ENCODE results near the gene TMEM200A.
A peak's percentile ranks its signal among the peaks of the same experiment; 100 is the strongest.

Gene TMEM200A

DNA sequence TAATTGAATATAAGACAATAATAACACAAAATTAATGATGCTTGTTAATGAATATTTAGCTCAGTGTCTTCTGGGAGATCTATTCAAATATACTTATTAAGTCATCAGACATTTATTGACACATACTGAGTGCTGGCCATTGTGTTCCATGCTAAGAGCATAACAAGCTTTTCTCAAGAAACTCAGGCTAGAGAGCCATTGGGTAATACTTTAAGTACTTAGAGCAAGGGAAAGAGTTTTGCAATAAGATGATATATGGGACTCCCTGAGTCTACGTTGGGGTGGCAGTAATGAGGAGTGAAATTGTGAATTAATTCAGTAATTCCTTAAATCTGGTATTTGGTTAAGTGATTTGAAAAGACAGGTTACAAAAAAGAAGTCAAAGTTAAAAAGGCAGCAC is 11.1 kb downstream of the TMEM200A start:
- Histone ChIP-seq H3K27ac (no peak overlapping the region), H3K4me3 (no peak overlapping the region)

DNA sequence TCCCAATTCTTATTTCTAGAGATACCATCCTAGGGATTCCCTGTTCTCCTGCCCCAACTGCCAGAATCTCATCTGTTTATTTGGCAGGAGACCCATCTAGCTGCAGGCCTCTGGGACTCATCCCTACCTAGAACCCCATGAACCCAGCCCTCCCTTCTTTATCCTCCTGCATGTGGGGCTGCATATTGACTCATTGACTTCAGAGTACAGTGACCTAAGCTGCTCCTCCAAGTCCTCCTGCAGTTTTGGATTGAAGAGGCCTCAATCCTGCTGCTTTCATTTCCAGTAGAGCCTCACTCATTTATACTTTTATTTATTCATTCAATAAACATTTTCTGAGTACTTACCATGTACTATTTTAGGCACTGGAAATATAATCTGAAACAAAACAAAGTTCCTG is 11.6 kb downstream of the TMEM200A start:
- Histone ChIP-seq H3K27ac (no peak overlapping the region), H3K4me3 (no peak overlapping the region)

- Histone ChIP-seq H3K4me3 (no peak overlapping the region), H3K27ac (no peak overlapping the region)
Observed at GRCh38 chr6:130377915-130378314, 12.1 kb downstream of the TMEM200A start.

GRCh38 chr6:130379223-130379622 is 13.4 kb downstream of the TMEM200A start:
- no peak overlapping the region for H3K27ac ChIP-seq
- H3K4me3 ChIP-seq: no peak overlapping the region

DNA sequence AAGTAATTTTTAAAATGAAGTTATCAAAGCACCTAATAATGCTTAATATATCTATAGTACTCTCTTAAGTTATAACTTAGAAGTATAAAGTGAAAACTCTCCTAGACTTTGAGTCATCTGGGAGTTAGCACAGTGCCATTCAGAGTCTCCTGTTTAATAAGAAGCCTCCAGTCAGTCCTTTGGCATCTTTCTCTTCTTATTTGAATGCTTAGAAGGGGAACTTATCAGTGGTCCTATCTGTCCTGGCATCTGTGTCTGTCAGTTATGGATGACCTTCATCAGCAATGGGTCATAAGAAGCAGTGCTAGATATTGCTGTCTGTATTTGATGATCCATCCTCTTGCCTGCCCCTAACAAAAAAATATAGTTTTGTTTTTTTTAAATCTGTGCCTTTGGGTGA is 15.2 kb downstream of the TMEM200A start:
- no peak overlapping the region for H3K4me3 ChIP-seq
- H3K27ac ChIP-seq: peak overlapping the region in 2 of 21 experiments; percentile 24 to 52

DNA sequence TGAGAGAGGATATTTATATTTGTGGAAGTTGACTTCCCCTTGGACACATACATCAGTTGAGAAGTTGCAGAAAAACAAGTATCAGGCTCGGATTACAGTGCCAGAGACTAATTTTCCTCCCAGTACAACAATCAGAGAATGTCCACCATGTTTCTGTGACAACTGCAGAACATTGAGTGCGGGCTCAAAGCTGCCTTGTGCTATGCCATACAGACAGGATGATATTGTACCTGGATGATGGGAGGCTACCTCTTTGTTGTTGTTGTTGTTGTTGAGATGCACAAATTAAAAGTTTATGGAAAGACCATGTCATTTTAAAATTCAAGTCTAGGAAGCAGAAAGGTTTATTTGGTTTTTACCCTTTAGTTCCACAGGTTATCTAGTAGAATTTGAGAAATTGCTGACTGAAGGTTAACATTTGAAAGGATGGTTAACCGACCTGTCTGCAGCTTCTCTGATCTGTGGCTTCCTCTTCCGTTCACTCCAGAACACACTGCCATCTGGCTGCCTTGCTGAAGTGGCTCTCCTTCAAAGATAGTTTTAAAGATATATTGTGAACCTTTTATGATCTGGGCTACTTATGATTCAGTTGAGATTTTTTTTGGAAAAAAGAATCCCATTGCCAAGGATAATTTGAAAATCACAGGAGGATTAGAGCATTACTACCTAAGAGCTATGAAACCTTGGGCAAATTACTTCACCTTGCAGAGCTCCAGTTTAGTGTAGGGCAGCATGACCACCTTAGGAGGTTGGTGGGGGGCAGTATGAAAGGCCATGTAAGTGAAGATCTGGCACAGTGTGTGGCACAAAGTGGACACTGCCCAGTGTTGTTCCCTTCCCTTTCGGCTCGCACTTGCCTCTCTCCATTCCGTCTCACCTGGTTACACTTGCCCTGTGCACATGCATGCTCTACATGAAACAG is 15.9 kb downstream of the TMEM200A start:
- Histone ChIP-seq H3K4me3 (no peak overlapping the region), H3K27ac (peak overlapping the region in 3 of 21 experiments; percentile 24 to 52 (median 42))

GRCh38 chr6:130382872-130383490 is 17.2 kb downstream of the TMEM200A start:
- H3K4me3 ChIP-seq: no peak overlapping the region

DNA sequence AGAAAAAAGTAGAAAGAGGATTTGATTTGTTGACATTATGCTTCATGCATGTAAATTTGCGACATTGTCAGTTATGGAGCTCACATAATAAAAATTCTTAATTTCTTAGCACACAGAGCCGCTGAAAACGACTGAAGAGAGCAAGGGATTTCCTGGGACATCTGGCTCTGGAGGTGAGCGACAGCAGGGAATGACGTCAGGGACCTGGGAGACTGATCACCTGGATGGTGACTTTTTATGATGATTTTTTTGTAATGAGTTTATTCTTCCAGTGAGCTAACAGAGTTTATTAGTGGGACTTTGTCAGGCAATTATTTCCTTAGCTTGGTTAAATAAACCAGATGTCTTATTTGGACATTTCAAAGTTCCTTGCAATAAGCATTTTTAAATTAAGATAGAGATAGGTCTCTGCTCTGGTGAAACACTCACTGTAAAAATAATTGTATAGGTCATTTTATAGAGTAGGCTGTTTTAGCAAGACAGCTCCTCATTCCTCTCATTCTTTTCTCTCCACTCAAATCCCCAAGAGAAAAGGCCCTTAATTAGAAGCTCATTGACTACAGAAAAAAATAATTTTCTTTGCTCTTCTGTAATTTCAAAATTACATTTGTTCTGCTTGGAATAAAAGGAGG is 19.4 kb downstream of the TMEM200A start:
- H3K4me3 ChIP-seq: no peak overlapping the region
- no peak overlapping the region for H3K27ac ChIP-seq

More at GRCh38 chr6:130382872-130383490, 17.2 kb downstream of the TMEM200A start:
- no peak overlapping the region for H3K27ac ChIP-seq

- no peak overlapping the region for H3K27ac ChIP-seq
- H3K4me3 ChIP-seq: no peak overlapping the region
Observed at GRCh38 chr6:130389142-130389541, 23.3 kb downstream of the TMEM200A start.

GRCh38 chr6:130390890-130391289 is 25.1 kb downstream of the TMEM200A start:
- H3K4me3 ChIP-seq: no peak overlapping the region
- no peak overlapping the region for H3K27ac ChIP-seq

DNA sequence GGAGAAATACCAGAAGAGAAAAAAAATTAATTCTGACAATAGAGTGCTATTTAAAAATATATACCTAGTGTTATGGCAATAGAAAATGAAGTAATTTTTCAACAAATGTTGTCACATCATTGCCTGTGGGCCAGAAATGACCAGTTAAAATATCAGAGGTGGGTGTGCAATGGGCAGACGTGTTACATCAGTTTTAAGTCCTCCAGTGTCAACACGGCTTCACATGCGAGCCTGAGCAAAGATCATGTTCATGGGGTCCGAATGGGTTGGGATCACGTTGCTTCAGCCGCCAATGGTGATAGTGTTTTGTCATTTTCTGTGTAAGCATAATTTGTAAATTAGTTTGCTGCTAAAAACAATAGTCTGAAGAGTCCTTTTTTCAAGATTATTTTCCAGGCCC is 27.5 kb downstream of the TMEM200A start:
- Histone ChIP-seq H3K4me3 (no peak overlapping the region), H3K27ac (no peak overlapping the region)

- Histone ChIP-seq H3K27ac (no peak overlapping the region), H3K4me3 (no peak overlapping the region)
Observed at GRCh38 chr6:130394246-130394645, 28.4 kb downstream of the TMEM200A start.

- Histone ChIP-seq H3K27ac (peak overlapping the region in 1 of 21 experiments; percentile 9), H3K4me3 (no peak overlapping the region)
Observed at GRCh38 chr6:130395164-130395563, 29.3 kb downstream of the TMEM200A start.

DNA sequence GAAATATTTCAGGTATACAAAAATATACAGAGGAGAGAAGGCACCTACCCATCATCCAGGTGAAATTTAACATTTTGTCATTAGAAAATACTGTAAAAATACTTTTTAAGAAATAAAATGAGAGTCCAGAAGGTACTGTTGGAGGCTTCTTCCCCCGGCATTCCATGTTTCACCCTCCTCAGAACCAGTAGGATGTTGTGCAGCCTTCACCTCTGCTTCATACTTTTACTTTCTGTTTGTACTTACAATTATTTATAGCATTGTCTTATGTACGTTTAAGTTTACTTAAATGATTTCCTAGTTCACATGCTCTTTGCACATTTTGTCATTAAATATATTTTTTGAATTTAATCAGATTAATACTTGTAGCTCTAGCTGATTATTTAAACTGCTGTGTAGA is 30.9 kb downstream of the TMEM200A start:
- Histone ChIP-seq H3K4me3 (no peak overlapping the region), H3K27ac (peak overlapping the region in 2 of 21 experiments; percentile 5 to 59)

DNA sequence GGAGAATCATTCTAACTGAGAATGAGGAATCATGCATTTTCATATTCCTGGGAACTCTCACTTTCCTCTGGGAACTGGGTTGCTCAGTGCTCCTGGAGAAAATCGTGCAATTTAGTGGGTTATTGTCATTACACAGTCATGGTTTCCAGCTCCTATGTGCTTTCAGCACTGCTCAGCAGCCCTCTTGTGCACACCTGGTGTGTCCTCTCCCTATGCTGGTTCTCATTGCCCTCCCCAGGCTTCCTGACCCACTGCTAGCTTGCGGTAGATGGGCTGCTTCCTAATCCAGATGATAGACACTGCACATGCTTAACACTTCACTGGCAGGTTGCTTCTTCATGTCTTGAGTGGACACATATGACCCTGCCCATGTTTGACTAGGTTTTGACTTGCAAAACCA is 39.7 kb downstream of the TMEM200A start:
- Histone ChIP-seq H3K4me3 (no peak overlapping the region), H3K27ac (no peak overlapping the region)

- H3K4me3 ChIP-seq: no peak overlapping the region
- no peak overlapping the region for H3K27ac ChIP-seq
Observed at GRCh38 chr6:130407032-130407431, 41.2 kb downstream of the TMEM200A start.

DNA sequence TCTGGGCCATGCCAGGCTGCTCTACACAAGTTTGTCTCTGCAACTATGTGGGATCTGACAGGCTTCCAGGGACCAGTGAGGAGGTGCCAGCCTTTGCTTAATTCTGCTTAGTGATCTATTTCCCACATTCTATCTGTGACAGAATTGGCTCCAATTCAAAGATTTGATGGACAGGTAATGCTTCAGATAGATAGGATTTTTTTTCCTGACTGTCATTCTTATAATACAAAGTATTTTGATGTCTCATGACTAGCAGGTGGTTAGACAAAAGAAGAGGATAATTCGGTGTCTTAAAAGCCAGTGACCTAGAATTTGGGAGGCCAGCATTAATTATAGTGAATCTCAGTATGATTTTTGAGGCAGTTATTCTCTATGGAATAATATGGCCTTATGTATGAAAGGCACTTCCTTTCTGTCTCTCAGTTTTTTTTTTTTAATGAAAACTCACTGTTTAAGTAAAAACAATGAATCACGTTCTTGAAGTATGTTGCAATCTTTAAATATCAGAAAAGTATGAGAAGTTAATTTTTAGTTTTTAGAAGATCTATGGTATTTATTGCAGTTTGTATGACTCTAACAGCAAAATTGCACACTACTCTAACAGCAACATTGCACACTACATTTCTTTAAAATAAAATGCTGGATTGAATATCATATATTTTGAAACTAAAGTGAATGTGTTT is 43.7 kb downstream of the TMEM200A start:
- no peak overlapping the region for H3K4me3 ChIP-seq
- H3K27ac ChIP-seq: no peak overlapping the region

DNA sequence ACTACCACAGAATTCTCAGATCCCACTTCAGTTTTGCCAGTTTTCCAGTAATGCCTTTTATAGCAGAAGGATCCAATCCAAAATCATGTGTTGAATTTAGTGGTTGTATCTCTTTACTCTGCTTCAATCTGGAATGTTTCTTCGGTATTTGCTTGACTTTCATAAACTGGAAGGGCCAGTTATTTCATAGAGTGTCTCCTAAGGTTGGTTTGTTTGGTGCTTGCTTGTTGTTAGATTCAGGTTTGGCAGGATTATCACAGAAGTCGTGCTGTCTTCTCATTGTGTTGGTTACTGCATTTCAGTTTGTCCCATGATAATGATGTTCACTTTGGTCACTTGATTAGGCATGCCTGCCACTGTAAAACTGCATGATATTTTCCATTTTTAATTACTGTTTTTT is 45.7 kb downstream of the TMEM200A start:
- no peak overlapping the region for H3K27ac ChIP-seq

DNA sequence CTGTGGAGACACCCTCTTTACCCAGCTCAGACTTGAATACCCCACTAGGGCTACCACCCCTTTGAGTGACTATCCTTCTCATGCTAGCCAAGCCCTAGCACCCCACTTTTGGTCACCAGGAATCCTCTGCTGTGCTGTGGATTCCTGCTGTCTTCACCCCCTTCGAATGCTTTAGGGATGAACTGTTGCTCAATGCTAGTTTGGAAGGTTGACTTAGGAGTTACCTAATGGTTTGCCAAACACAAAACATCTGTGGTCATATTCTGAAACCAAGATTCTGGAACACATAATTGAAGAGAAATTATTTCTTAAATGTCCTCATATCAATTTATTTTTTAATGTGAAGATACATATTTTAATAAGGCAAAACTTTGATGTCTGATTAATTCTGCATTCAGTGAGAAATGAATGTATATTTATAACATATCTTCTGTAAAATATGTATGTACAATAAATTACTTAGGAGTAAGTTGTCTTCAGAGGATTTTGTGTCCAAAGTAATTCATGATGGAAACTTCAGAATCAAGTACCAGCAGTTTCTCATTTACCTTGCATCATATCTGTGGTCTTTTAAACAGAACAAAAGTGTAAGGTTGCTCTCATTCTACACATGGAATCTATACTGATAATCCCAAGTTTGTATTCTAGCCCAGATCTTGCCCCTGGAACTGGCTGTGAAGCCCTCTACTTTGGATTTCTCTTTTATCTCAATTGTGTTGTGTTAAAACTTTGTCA is 46.9 kb downstream of the TMEM200A start:
- Histone ChIP-seq H3K27ac (peak overlapping the region in 1 of 21 experiments; percentile 21), H3K4me3 (no peak overlapping the region)

More for the DNA sequence above, 45.7 kb downstream of the TMEM200A start:
- no peak overlapping the region for H3K4me3 ChIP-seq
